GM12874 (cell line): ENCODE measurements around the gene PRRT4.

Experiments
- CTCF ChIP-seq: IDR thresholded peaks from 2 replicates; pipeline ENCODE4 v1.5.1; 2011; ENCODE audit warnings: low read depth, mild to moderate bottlenecking, control low read depth, low read length, moderate library complexity; ENCODE audit not compliant: insufficient read depth

PRRT4 gene

DNA sequence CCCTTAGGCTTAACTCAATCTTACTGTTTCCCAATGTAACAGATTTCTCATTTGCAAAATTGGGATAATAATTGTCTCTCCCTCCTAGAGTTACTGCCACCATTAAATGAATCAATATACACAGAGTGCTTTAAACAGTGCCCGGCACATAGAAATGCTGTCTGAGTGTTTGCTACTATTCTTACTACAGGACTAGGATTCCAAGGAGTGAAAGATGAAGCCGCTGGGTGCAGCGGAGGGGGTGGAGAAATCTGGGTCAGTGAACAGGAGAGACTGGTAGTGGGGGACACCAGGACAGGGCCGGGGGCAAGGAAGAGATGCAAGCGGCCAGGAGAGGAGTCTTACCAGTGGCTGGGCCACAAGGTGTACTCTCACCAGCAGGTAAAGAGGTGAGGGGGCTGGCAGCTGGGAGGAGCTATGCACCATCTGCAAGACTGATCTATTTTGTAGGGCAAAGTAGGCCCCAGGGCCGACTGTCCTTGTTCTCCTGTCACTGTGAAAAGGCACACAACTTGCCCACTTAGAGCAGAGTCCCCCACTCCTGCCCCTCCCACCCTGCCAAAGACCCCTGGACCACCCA lies 18.5 kb upstream of the PRRT4 start:
- TF ChIP-seq CTCF = no peak

DNA sequence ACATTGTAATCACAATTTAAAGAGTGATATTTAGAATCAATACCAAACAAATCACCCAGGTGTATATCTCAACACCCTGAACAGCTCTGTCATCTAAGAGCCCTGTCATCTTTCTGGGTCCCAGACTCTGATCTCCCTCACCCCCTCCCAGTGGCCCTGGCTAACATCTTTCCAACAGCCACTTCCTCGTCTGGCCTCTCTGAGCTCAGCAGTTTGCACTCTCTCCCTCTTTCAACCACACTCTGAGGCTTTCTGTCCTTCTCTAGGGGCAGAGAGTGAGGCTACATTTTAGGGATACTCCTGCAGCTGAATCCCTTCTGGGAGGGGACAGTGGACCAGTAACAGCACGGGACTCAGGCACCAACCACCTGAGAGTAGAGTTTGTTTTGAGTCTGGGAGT lies 17.1 kb upstream of the PRRT4 start:
- no peak for TF ChIP-seq CTCF

- TF ChIP-seq CTCF = no peak
These were observed 14.6 kb upstream of the PRRT4 start for GRCh38 chr7:128376077-128376476.

DNA sequence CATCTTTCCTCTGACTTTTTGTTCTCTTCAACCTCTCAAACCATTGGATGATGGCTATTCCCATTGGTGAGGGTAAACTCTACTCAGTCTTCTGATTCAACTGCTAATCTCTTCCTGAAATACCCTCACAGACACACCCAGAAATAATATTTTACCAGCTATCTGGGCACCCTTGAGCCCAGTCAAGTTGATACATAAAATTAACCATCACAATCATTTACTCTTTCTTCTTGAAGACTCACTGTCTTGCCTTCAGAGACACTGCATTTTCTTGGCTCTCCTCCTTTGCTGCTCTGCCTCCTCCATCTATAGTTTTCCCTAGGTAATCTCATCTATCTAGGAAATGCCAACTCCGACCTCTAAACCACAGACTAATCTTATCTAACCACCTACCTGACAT lies 12.6 kb upstream of the PRRT4 start:
- TF ChIP-seq CTCF = no peak

DNA sequence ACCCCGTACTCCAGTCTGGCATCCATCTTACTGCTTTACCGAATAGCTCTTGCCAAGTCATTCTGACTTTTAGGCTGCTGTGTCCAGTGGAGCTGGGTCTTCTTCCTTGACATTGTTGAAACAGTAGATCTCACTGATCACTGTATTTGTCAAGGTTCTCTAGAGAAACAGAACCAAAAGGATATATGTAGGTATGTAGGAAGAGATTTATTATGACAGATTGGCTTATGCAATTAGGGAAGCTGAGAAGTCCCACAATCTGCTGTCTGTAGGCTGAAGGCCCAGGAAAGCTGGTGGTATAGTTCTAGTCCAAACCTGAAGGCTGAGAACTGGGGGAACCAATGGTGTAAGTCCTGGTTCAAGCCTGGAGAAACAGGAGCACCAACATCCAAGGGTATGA lies 12.1 kb upstream of the PRRT4 start:
- no peak for TF ChIP-seq CTCF

- TF ChIP-seq CTCF = no peak
These were observed 9.0 kb upstream of the PRRT4 start for GRCh38 chr7:128370491-128370890.

- no peak for TF ChIP-seq CTCF
These were observed 5.5 kb upstream of the PRRT4 start for GRCh38 chr7:128366986-128367385.
